Neural cell (in vitro differentiated cells): Measurements from ENCODE around the gene IMMP2L. TPM values are rescaled to one million over a fixed set of nuclear protein-coding genes. Genes with fewer than 3 reads are reported as not detected.

ENCODE experiments used
- H2AFZ ChIP-seq: fragments of 200-600, 300-800 bp; sonication (generic), shearing (Covaris generic); 2 replicates; pipeline ENCODE4 v1.6.0; 2014; ENCODE audit warnings: low read depth, mild to moderate bottlenecking, antibody characterized with exemption, low read length, moderate library complexity
- H3F3A ChIP-seq: fragments of 200-600 bp; shearing (Covaris generic); 2 replicates; pipeline ENCODE4 v1.6.1; 2016; ENCODE audit warnings: mild to moderate bottlenecking, moderate library complexity, mixed read lengths, antibody characterized with exemption, low read length; ENCODE audit not compliant: insufficient read depth, poor library complexity, severe bottlenecking
- H3K27ac ChIP-seq: fragments of 200-600, 300-800 bp; sonication (generic), shearing (Covaris generic); 2 replicates; pipeline ENCODE4 v1.5.1; 2014; ENCODE audit warnings: mild to moderate bottlenecking, low read length, moderate library complexity
- H3K27me3 ChIP-seq: fragments of 300-800, 200-600 bp; sonication (generic), shearing (Covaris generic); 2 replicates; pipeline ENCODE4 v1.6.0; 2014; ENCODE audit warnings: mild to moderate bottlenecking, low read depth, low read length, moderate library complexity; ENCODE audit not compliant: insufficient read depth
- H3K36me3 ChIP-seq: fragments of 300-800, 200-600 bp; sonication (generic), shearing (Covaris generic); 2 replicates; pipeline ENCODE4 v1.5.1; 2014; ENCODE audit warnings: mild to moderate bottlenecking, antibody characterized with exemption, low read length, moderate library complexity; ENCODE audit not compliant: insufficient read depth
- H3K4me2 ChIP-seq: fragments of 300-800, 200-600 bp; sonication (generic), shearing (Covaris generic); 2 replicates; pipeline ENCODE4 v1.6.0; 2014; ENCODE audit warnings: mild to moderate bottlenecking, low read length
- H3K4me3 ChIP-seq: fragments of 300-800, 200-600 bp; sonication (generic), shearing (Covaris generic); 2 replicates; pipeline ENCODE4 v1.5.1; 2014; ENCODE audit warnings: mild to moderate bottlenecking, low read length, moderate library complexity
- H3K79me2 ChIP-seq: fragments of 200-600 bp; shearing (Covaris generic); replicated peaks from 2 replicates; pipeline ENCODE4 v1.6.0; 2014; ENCODE audit warnings: mild to moderate bottlenecking, low read length, moderate library complexity; ENCODE audit not compliant: insufficient read depth
- H3K9ac ChIP-seq: fragments of 300-800, 200-600 bp; sonication (generic), shearing (Covaris generic); 2 replicates; pipeline ENCODE4 v1.6.1; 2016; ENCODE audit warnings: mild to moderate bottlenecking, low read length, mixed read lengths
- H3K9me2 ChIP-seq: fragments of 200-600 bp; shearing (Covaris generic); 2 replicates; pipeline ENCODE4 v1.6.1; 2016; ENCODE audit warnings: mild to moderate bottlenecking, low read length, mixed read lengths; ENCODE audit not compliant: insufficient read depth
- H3K9me3 ChIP-seq: fragments of 200-600, 300-800 bp; sonication (generic), shearing (Covaris generic); 2 replicates; pipeline ENCODE4 v1.6.1; 2016; ENCODE audit warnings: mild to moderate bottlenecking, mixed run types, low read length, moderate library complexity, mixed read lengths
- H4K20me1 ChIP-seq: fragments of 200-600 bp; shearing (Covaris generic); 2 replicates; pipeline ENCODE4 v1.6.1; 2016; ENCODE audit warnings: mild to moderate bottlenecking, mixed run types; ENCODE audit not compliant: insufficient read depth
- EP300 ChIP-seq: fragments of 450-650 bp; conservative IDR thresholded peaks from 2 replicates; pipeline ENCODE4 v1.6.1; 2014; ENCODE audit warnings: antibody characterized with exemption, mild to moderate bottlenecking, moderate library complexity; ENCODE audit not compliant: poor library complexity, severe bottlenecking
- EZH2 ChIP-seq: fragments of 200-600, 300-800 bp; shearing (Covaris generic), sonication (generic); IDR thresholded peaks from 2 replicates; pipeline ENCODE4 v1.6.1; 2014; ENCODE audit warnings: antibody characterized with exemption, low read length, borderline replicate concordance, mild to moderate bottlenecking; ENCODE audit not compliant: insufficient read depth, poor library complexity, severe bottlenecking
- MXI1 ChIP-seq: fragments of 450-650 bp; conservative IDR thresholded peaks from 2 replicates; pipeline ENCODE4 v1.6.1; 2014; ENCODE audit warnings: antibody characterized with exemption, mild to moderate bottlenecking; ENCODE audit not compliant: poor library complexity, severe bottlenecking
- POLR2AphosphoS5 ChIP-seq: IDR thresholded peaks from 2 replicates; pipeline ENCODE4 v1.6.1; 2012
- RAD21 ChIP-seq: fragments of 450-650 bp; conservative IDR thresholded peaks from 2 replicates; pipeline ENCODE4 v1.6.1; 2014; ENCODE audit warnings: antibody characterized with exemption, mild to moderate bottlenecking, moderate library complexity
- SMC3 ChIP-seq: fragments of 450-650 bp; conservative IDR thresholded peaks from 2 replicates; pipeline ENCODE4 v1.6.1; 2014; ENCODE audit warnings: antibody characterized with exemption, mild to moderate bottlenecking, moderate library complexity; ENCODE audit not compliant: poor library complexity
- TAF1 ChIP-seq: IDR thresholded peaks from 2 replicates; pipeline ENCODE4 v1.6.1; 2012; ENCODE audit warnings: low read depth
- polyA plus RNA-seq: library from polyadenylated mRNA; depleted of rRNA; stranded (reverse); fragments of >200 nt; gene quantifications from 2 replicates; pipeline ENCODE4 v1.2.3, GENCODE V29; 2014
- TF ChIP-seq, protein P1 (sequence below): fragments of 450-650 bp; IDR thresholded peaks from 2 replicates; pipeline ENCODE4 v1.5.1; 2014; ENCODE audit warnings: antibody characterized with exemption, mild to moderate bottlenecking, moderate library complexity; ENCODE audit not compliant: poor library complexity, severe bottlenecking
- TF ChIP-seq, protein P2 (sequence below): IDR thresholded peaks from 2 replicates; pipeline ENCODE4 v1.6.1; 2012; ENCODE audit warnings: borderline replicate concordance

IMMP2L gene
- polyA plus RNA-seq, 1 donor from 2014 or later, result 9.7 TPM

DNA sequence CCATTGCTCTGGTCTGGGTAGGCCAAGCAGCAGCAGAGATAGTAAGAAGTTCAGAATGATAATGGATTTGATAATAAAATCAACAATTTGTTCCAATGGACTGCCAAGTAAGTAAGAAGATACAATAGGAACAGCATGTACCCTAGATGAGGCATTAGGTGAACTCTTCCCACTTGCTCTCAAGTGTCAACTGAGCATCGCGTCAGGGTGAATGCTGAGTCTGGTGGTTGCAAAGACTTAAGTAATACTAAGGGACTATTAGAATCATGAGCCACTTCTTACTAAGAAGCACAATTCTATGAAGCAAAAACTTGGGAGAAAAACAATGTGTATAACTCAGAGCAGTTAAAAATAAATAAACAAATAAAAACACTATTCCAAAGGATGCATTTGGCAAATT, 416.8 kb downstream of the IMMP2L start:
- Histone ChIP-seq H3K9me2 (no peaks in the 10 kb centered on the region), H3K4me3 (no peak overlapping the region), H3K79me2 (no peaks in the 10 kb centered on the region)

DNA sequence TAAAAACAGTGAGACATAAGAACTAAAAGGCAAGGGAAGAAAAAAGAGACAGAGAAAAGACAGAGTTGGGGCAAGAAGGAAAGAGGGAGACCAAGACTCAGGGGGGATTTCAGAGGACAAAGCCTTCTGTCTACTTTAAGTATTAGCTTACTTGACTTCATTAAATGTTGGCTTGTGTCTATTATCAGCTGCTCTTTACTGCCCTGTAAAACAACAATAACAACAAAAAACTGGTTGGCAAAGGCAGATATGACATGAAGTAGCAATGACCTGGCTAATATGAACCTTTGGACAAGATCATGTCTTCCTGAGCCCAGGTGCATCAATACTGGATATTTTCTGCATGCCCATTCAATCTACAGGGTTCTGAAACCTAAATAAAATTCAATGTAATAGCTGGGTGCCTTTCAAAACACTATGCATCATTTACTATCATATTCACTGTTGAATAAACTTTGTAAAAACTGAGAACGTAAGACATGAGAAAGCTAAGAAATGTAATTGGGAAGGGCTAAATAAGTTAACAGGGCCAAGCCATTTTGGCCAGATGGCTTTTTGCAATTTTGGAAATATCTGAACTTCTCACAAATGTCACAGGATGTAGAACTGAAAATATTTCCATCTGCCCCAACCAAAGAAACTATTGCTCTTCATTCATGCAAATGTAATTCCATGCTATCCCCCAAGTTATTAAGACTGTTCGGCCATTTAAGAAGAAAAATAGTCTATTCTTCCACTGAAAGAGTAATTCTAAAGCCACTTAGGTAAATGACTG, 422.0 kb downstream of the IMMP2L start:
- Histone ChIP-seq H3K9me2 (no peaks in the 10 kb centered on the region), H3K79me2 (no peaks in the 10 kb centered on the region), H3K27ac (no peak overlapping the region), H3K4me3 (no peak overlapping the region), H2AFZ (no peak overlapping the region), H3K36me3 (no peaks in the 10 kb centered on the region), H4K20me1 (no peaks in the 10 kb centered on the region), H3K27me3 (no peaks in the 10 kb centered on the region), H3K9ac (no peak overlapping the region), H3F3A (no peaks in the 10 kb centered on the region), H3K4me2 (no peak overlapping the region), H3K9me3 (no peaks in the 10 kb centered on the region)
- TF ChIP-seq POLR2AphosphoS5 (no peak), EZH2 (no peak), EP300 (no peak), SMC3 (no peak), MXI1 (no peak), TAF1 (no peak)
- TF ChIP-seq, protein P1, sequence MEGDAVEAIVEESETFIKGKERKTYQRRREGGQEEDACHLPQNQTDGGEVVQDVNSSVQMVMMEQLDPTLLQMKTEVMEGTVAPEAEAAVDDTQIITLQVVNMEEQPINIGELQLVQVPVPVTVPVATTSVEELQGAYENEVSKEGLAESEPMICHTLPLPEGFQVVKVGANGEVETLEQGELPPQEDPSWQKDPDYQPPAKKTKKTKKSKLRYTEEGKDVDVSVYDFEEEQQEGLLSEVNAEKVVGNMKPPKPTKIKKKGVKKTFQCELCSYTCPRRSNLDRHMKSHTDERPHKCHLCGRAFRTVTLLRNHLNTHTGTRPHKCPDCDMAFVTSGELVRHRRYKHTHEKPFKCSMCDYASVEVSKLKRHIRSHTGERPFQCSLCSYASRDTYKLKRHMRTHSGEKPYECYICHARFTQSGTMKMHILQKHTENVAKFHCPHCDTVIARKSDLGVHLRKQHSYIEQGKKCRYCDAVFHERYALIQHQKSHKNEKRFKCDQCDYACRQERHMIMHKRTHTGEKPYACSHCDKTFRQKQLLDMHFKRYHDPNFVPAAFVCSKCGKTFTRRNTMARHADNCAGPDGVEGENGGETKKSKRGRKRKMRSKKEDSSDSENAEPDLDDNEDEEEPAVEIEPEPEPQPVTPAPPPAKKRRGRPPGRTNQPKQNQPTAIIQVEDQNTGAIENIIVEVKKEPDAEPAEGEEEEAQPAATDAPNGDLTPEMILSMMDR, result no peak

More for the DNA sequence above, 416.8 kb downstream of the IMMP2L start:
- TF ChIP-seq MXI1 (no peak), EP300 (no peak), POLR2AphosphoS5 (no peak), RAD21 (no peak), EZH2 (no peak), SMC3 (no peak), TAF1 (no peak)
- TF ChIP-seq, protein P2, sequence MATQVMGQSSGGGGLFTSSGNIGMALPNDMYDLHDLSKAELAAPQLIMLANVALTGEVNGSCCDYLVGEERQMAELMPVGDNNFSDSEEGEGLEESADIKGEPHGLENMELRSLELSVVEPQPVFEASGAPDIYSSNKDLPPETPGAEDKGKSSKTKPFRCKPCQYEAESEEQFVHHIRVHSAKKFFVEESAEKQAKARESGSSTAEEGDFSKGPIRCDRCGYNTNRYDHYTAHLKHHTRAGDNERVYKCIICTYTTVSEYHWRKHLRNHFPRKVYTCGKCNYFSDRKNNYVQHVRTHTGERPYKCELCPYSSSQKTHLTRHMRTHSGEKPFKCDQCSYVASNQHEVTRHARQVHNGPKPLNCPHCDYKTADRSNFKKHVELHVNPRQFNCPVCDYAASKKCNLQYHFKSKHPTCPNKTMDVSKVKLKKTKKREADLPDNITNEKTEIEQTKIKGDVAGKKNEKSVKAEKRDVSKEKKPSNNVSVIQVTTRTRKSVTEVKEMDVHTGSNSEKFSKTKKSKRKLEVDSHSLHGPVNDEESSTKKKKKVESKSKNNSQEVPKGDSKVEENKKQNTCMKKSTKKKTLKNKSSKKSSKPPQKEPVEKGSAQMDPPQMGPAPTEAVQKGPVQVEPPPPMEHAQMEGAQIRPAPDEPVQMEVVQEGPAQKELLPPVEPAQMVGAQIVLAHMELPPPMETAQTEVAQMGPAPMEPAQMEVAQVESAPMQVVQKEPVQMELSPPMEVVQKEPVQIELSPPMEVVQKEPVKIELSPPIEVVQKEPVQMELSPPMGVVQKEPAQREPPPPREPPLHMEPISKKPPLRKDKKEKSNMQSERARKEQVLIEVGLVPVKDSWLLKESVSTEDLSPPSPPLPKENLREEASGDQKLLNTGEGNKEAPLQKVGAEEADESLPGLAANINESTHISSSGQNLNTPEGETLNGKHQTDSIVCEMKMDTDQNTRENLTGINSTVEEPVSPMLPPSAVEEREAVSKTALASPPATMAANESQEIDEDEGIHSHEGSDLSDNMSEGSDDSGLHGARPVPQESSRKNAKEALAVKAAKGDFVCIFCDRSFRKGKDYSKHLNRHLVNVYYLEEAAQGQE, result no peak
- TF ChIP-seq, protein P1, result no peak
- Histone ChIP-seq H3K4me2 (no peak overlapping the region), H4K20me1 (no peaks in the 10 kb centered on the region), H3K27ac (no peak overlapping the region), H3F3A (no peaks in the 10 kb centered on the region), H3K9me3 (no peaks in the 10 kb centered on the region), H3K27me3 (no peaks in the 10 kb centered on the region), H3K36me3 (no peaks in the 10 kb centered on the region), H3K9ac (no peak overlapping the region), H2AFZ (no peak overlapping the region)
